Activated T-helper 2 cell treated with anti-CD3 and anti-CD28 coated beads, Interferon-gamma antibody, Interleukin-2, Interleukin-4, amounts not matched to agents 10 μg/mL and 5 μg/mL and 100 μg/mL, durations not matched to agents 14 hours and 24 hours and 36 hours (primary cell): ENCODE results near the gene FAAP100. TPM values are rescaled to one million over a fixed set of nuclear protein-coding genes. Genes with fewer than 3 reads are reported as not detected.

Experiments used
- DNase-seq: peaks from one replicate; pipeline ENCODE4 v3.0.0; 2021; ENCODE audit warnings: low spot score
- H3K27ac Mint-ChIP-seq: one replicate; pipeline ENCODE4 v1.8.0; 2021; ENCODE audit warnings: mixed read lengths
- H3K27me3 Mint-ChIP-seq: one replicate; pipeline ENCODE4 v1.8.0; 2021; ENCODE audit warnings: low read depth, mixed read lengths
- H3K36me3 Mint-ChIP-seq: one replicate; pipeline ENCODE4 v1.8.0; 2021; ENCODE audit warnings: low read depth, mixed read lengths
- H3K4me1 Mint-ChIP-seq: one replicate; pipeline ENCODE4 v1.8.0; 2021; ENCODE audit warnings: low read depth, mixed read lengths
- H3K4me3 Mint-ChIP-seq: one replicate; pipeline ENCODE4 v1.8.0; 2021; ENCODE audit warnings: low read depth, mild to moderate bottlenecking, moderate library complexity, mixed read lengths
- H3K9me3 Mint-ChIP-seq: one replicate; pipeline ENCODE4 v1.8.0; 2021; ENCODE audit warnings: mixed read lengths
- intact Hi-C: fragments of 100-400 bp; cut with micrococcal nuclease; formaldehyde crosslinking; loops from one replicate; pipeline ENCODE4 v1.15.1; 2023
- total RNA-seq: library from RNA; stranded (reverse); gene quantifications from 2 replicates; pipeline ENCODE4 v1.2.3, GENCODE V29; 2022

The FAAP100 gene
- total RNA-seq, 1 donor from 2014 or later, result 64.4 TPM

- Mint-ChIP-seq H3K9me3 (no peaks in the 10 kb centered on the region), H3K4me1 (peaks cover 27% of the 10 kb centered on the region), H3K27me3 (no peaks in the 10 kb centered on the region), H3K27ac (peak overlapping the region; percentile 75), H3K36me3 (peaks cover 52% of the 10 kb centered on the region), H3K4me3 (peak overlapping the region; percentile 97)
- DNase-seq, result peak; percentile 30
- intact Hi-C loops, result loop anchor here (2.0 to 5.0 kb wide), 2 partner anchors 115 to 165 kb away; partner anchors contain the start of gene BAHCC1
Measured at GRCh38 chr17:81511804-81512561, 40.2 kb downstream of the FAAP100 start.

GRCh38 chr17:81511554-81511803, 40.7 kb downstream of the FAAP100 start:
- peaks cover 52% of the 10 kb centered on the region for H3K36me3 Mint-ChIP-seq
- H3K9me3 Mint-ChIP-seq, result no peaks in the 10 kb centered on the region
- H3K27ac Mint-ChIP-seq, result peak overlapping the region; percentile 75
- DNase-seq, result no peak
- no peaks in the 10 kb centered on the region for H3K27me3 Mint-ChIP-seq
- peak overlapping the region; percentile 97 for H3K4me3 Mint-ChIP-seq
- H3K4me1 Mint-ChIP-seq, result peaks cover 26% of the 10 kb centered on the region
- intact Hi-C loops, result loop anchor here (5.0 kb wide), 1 partner anchor 114 kb away; the partner anchor contains the start of gene BAHCC1

- Mint-ChIP-seq H3K9me3 (no peaks in the 10 kb centered on the region), H3K4me1 (peaks cover 21% of the 10 kb centered on the region), H3K36me3 (peaks cover 52% of the 10 kb centered on the region), H3K27me3 (no peaks in the 10 kb centered on the region), H3K4me3 (peak overlapping the region; percentile 97), H3K27ac (peak overlapping the region; percentile 91)
- peak; percentile 30 for DNase-seq
- intact Hi-C loops, result loop anchor here (5.0 kb wide), 1 partner anchor 114 kb away; the partner anchor contains the start of gene BAHCC1
Measured at GRCh38 chr17:81510785-81511553, 41.2 kb downstream of the FAAP100 start.

GRCh38 chr17:81509972-81510784, 42.0 kb downstream of the FAAP100 start:
- Mint-ChIP-seq H3K27me3 (no peaks in the 10 kb centered on the region), H3K36me3 (peaks cover 50% of the 10 kb centered on the region), H3K9me3 (no peaks in the 10 kb centered on the region), H3K4me1 (peaks cover 20% of the 10 kb centered on the region), H3K27ac (peak overlapping the region; percentile 91), H3K4me3 (peak overlapping the region; percentile 97)
- intact Hi-C loops, result loop anchor here (5.0 kb wide), 1 partner anchor 113 kb away; the partner anchor contains the start of gene BAHCC1
- no peak for DNase-seq

- no peak for DNase-seq
- Mint-ChIP-seq H3K9me3 (no peaks in the 10 kb centered on the region), H3K36me3 (peaks cover 48% of the 10 kb centered on the region), H3K4me3 (peak overlapping the region; percentile 97), H3K27ac (peak overlapping the region; percentile 82), H3K4me1 (peaks cover 20% of the 10 kb centered on the region), H3K27me3 (peaks cover 4% of the 10 kb centered on the region)
- intact Hi-C loops, result no loop called here
Measured at GRCh38 chr17:81509207-81509971, 42.8 kb downstream of the FAAP100 start.

GRCh38 chr17:81508639-81509206, 43.4 kb downstream of the FAAP100 start:
- DNase-seq, result no peak
- Mint-ChIP-seq H3K27me3 (peaks cover 4% of the 10 kb centered on the region), H3K27ac (peak overlapping the region; percentile 82), H3K4me1 (peaks cover 20% of the 10 kb centered on the region), H3K4me3 (peak overlapping the region; percentile 97), H3K9me3 (no peaks in the 10 kb centered on the region), H3K36me3 (peaks cover 48% of the 10 kb centered on the region)
- intact Hi-C loops, result no loop called here

GRCh38 chr17:81503619-81504018, 48.5 kb downstream of the FAAP100 start:
- no peaks in the 10 kb centered on the region for H3K9me3 Mint-ChIP-seq
- no peak overlapping the region for H3K27ac Mint-ChIP-seq
- DNase-seq, result no peak
- peaks cover 13% of the 10 kb centered on the region for H3K27me3 Mint-ChIP-seq
- peaks cover 6% of the 10 kb centered on the region for H3K4me1 Mint-ChIP-seq
- intact Hi-C loops, result no loop called here
- H3K4me3 Mint-ChIP-seq, result no peak overlapping the region
- H3K36me3 Mint-ChIP-seq, result peaks cover 11% of the 10 kb centered on the region

GRCh38 chr17:81502471-81503017, 49.6 kb downstream of the FAAP100 start:
- Mint-ChIP-seq H3K4me1 (peaks cover under 1% of the 10 kb centered on the region), H3K27ac (no peak overlapping the region), H3K4me3 (no peak overlapping the region), H3K9me3 (no peaks in the 10 kb centered on the region), H3K27me3 (peaks cover 16% of the 10 kb centered on the region), H3K36me3 (peaks cover under 1% of the 10 kb centered on the region)
- DNase-seq, result no peak
- intact Hi-C loops, result no loop called here

GRCh38 chr17:81500047-81500446, 52.1 kb downstream of the FAAP100 start:
- no peak overlapping the region for H3K27ac Mint-ChIP-seq
- intact Hi-C loops, result no loop called here
- no peaks in the 10 kb centered on the region for H3K9me3 Mint-ChIP-seq
- H3K4me3 Mint-ChIP-seq, result no peak overlapping the region
- no peak for DNase-seq
- no peaks in the 10 kb centered on the region for H3K36me3 Mint-ChIP-seq
- no peaks in the 10 kb centered on the region for H3K4me1 Mint-ChIP-seq
- peaks cover 16% of the 10 kb centered on the region for H3K27me3 Mint-ChIP-seq

GRCh38 chr17:81499601-81499970, 52.6 kb downstream of the FAAP100 start:
- Mint-ChIP-seq H3K27me3 (peaks cover 13% of the 10 kb centered on the region), H3K9me3 (no peaks in the 10 kb centered on the region), H3K27ac (no peak overlapping the region), H3K36me3 (no peaks in the 10 kb centered on the region), H3K4me3 (no peak overlapping the region), H3K4me1 (peaks cover 1% of the 10 kb centered on the region)
- no peak for DNase-seq
- intact Hi-C loops, result no loop called here

GRCh38 chr17:81498953-81499600, 53.1 kb downstream of the FAAP100 start:
- H3K4me3 Mint-ChIP-seq, result no peak overlapping the region
- H3K4me1 Mint-ChIP-seq, result peaks cover 4% of the 10 kb centered on the region
- H3K36me3 Mint-ChIP-seq, result no peaks in the 10 kb centered on the region
- no peaks in the 10 kb centered on the region for H3K9me3 Mint-ChIP-seq
- DNase-seq, result no peak
- intact Hi-C loops, result no loop called here
- H3K27me3 Mint-ChIP-seq, result peaks cover 12% of the 10 kb centered on the region
- no peak overlapping the region for H3K27ac Mint-ChIP-seq
